ENCODE results near the gene CCR7.

DNA sequence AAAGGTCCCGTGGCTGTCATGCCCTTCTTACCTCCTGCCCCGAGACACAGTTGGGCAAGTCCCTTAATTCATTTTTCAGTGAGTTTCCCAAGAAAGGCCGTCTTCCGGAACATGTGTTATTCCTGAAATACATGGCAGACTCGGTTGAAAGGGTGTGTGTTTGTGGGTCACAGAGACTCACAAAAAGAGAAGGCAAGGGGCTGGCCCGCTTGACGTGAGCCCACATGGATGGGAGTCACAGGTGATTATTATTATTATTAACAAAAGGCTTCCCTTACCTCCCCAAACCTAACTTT lies 34.1 kb upstream of the CCR7 start:
- TF ChIP-seq CTCF (IDR thresholded peaks at IDR 0.05) (no peak), POLR2A (IDR thresholded peaks at IDR 0.05) (no peak)
